Liver (tissue), 3 donors: ENCODE data around the gene KDELR3.

Experiments
- JUND ChIP-seq, 2 donors: IDR thresholded peaks; 2 replicates each; pipeline ENCODE4 v1.6.1; 2016; ENCODE audit warnings: antibody characterized with exemption in 2 of 2
- SP1 ChIP-seq: IDR thresholded peaks from 2 replicates; pipeline ENCODE4 v1.6.1; 2018; ENCODE audit warnings: antibody characterized with exemption, mild to moderate bottlenecking
- TAF1 ChIP-seq: conservative IDR thresholded peaks from 2 replicates; pipeline ENCODE4 v1.6.1; 2016; ENCODE audit warnings: antibody characterized with exemption, mild to moderate bottlenecking
- TF ChIP-seq, protein P1 (sequence below): fragments of 150-350 bp; IDR thresholded peaks from 2 replicates; pipeline ENCODE4 v1.5.1; 2017; ENCODE audit warnings: improper control_type of control experiment, low read depth, low read length; ENCODE audit not compliant: missing input control
- donor health status: healthy.
- donor health status: healthy.

DNA sequence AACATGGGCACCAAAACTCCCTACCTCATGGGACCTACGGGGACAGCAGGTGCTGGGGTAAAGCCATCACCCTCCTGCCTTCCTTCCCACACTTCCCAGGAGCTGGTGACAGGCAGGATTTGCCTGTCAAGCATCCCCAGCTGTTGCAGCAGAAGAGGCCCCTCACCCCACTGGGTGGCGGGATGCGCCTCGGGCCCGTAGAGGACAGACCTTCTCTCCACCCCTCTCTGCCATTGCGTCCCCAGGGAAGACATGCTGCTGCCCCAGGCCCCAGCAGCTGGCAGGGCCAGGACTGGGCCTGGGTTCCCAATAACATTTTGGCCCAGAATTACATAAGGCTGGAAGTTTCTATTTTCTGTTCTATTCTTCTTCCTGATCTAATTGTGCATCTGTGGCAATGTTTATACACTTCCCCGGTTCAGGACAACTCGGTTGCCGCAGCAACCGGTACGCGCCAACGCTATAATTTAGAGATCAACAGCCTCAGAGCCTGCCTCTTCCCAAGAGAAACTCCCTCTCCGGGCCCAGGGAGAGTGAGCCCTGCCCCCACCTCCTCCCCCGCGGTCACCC lies 38.3 kb upstream of the KDELR3 start:
- TF ChIP-seq JUND (IDR thresholded peaks at IDR 0.05) (no peak), SP1 (no peak), TAF1 (no peak)
- TF ChIP-seq, protein P1, sequence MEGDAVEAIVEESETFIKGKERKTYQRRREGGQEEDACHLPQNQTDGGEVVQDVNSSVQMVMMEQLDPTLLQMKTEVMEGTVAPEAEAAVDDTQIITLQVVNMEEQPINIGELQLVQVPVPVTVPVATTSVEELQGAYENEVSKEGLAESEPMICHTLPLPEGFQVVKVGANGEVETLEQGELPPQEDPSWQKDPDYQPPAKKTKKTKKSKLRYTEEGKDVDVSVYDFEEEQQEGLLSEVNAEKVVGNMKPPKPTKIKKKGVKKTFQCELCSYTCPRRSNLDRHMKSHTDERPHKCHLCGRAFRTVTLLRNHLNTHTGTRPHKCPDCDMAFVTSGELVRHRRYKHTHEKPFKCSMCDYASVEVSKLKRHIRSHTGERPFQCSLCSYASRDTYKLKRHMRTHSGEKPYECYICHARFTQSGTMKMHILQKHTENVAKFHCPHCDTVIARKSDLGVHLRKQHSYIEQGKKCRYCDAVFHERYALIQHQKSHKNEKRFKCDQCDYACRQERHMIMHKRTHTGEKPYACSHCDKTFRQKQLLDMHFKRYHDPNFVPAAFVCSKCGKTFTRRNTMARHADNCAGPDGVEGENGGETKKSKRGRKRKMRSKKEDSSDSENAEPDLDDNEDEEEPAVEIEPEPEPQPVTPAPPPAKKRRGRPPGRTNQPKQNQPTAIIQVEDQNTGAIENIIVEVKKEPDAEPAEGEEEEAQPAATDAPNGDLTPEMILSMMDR = no peak
